ENCODE data around the gene OSBPL2. TPM values are rescaled to one million over a fixed set of nuclear protein-coding genes. Genes with fewer than 3 reads are reported as not detected.

The OSBPL2 gene
- total RNA-seq, 1 donor from 2014 or later = 25.8 TPM

DNA sequence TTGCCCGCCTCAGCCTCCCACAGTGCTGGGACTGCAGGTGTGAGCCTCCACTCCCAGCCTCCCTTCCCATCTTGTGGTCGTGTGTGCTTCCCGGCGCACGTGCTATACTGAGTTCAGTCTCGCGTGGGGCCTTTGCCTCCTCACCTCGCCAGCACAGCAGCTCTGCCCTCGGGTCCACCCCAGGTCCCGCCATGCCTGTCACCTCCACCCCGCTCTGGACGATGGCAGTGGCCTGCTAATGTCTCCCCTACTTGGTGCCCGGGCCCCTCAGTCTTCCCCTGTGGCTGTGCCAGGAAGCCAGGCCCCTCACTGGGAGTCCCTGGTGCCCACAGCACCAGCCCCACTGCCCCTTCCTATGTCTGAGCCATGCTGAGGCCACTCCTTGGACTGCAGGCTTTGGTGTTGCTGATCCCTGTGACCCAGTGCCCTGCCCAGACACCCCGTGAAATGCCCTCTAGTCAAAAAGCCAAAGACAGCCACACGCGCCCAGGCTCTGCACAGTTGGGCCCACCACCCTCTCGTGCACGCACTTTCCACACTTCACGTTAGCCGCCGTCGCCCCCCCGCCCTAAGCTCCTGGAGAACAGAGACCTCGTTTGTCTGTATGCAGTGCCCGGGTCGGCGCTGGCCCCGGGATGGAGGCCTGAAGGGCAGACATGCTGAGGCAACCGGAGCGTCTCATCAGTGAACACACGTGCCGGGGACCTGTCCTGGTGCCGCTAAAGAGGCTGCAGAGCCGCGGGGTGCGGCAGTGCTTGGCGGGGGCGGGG, 32.5 kb upstream of the OSBPL2 start:
- DNase-seq (ENCODE audit: extremely low read depth, low read depth, low spot score) = no peak

DNA sequence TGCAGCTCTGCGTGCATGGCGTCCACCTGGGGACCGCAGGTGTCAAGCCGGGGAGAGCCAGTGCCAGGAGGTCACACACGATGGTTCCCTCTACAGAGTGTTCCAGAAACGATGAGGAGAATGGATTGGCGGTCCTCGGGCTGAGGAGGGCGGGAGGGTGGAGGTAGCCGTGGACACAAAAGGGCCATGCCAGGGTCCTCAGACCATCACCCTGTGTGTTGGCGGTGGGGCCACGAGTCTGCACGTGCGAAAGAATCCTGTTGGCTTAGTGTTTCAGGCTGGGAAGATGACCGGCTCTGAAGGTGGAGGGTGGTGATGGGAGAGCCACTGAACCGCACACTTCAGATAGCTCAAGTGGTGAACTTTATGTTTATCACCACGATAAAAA, 31.9 kb upstream of the OSBPL2 start:
- no peak for DNase-seq (ENCODE audit: extremely low read depth, low read depth, low spot score)

DNA sequence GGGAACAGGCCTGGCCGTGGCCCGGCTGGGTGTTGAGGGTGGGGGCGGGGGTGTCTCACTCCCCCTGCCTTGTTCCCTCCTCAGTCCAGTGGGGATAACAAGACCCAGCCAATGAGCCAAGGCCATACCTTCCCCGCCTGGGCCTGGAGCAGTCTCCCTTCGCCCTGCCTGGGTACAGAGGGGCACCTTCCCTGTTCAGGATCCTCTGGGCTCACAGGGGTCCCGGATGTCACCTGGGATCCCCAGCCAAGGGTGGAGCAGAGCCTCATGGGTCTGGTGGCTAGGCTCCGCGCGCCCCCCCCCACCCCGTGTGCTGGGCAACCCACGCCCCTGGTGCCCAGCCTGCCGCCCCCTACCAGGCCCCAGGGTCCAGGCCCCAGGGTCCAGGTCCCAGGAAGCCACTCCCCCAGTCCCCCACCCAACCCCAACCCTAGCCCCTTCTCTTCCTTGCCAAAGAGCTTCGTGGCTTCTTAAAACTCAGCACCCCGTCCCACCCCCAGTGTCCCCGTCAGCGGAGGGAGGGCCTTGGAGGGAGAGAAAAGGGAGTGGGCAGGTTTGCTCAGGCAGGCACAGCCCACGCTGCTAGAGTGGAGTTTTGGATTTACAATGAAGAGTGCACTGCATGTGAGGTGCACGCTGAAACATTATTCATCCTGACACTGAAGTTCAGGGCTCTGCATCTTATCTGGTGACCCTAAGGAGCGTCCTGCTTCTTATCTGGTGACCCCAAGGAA, 30.1 kb upstream of the OSBPL2 start:
- DNase-seq (ENCODE audit: extremely low read depth, low read depth, low spot score) = no peak

DNA sequence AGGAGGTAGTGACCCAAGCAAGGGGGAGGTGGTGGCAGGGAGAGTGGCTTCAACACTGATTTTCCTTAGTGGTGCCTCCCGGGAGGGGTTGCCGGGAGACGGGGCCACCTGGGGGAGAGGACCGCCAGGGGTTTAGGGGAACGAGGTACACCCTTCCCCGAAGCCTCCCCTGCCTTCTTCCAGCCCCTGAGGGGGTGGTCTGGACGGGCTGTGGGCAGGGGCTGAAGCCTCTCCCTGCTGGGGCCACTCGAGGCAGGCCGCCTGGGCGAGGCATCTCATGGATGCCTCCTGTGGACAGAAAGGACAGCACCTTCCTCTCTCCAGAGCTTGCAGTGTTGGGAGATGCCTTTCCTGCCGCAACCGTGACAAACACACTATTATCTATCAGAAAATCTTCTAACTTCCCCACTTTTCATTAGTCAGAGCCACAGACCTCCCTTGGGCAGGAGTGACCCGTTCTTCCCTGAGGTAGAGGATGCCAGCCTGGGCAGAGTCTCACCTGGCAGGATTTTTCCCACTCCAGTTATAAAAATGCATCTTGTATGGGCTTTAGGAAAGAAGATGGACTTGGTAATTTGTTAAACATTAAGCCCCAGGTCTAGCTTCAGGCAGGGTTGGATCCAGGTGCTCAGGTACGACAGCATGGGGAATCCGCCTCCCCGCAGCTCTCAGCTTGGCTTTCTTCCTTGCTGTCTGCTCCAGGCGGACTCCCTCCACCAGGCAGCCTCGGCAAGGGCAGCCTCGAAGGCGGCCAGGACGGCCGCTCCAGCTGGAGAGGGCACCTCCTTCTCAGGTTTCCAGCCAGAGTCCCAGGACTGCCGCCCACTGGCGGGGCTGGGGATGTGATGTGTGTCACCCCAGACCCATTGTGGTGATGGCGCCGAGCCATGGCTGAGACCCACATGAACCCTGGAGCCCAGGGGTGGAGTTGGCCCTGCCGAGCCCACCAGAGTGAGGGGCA, 29.2 kb upstream of the OSBPL2 start:
- DNase-seq (ENCODE audit: extremely low read depth, low read depth, low spot score) = no peak

DNA sequence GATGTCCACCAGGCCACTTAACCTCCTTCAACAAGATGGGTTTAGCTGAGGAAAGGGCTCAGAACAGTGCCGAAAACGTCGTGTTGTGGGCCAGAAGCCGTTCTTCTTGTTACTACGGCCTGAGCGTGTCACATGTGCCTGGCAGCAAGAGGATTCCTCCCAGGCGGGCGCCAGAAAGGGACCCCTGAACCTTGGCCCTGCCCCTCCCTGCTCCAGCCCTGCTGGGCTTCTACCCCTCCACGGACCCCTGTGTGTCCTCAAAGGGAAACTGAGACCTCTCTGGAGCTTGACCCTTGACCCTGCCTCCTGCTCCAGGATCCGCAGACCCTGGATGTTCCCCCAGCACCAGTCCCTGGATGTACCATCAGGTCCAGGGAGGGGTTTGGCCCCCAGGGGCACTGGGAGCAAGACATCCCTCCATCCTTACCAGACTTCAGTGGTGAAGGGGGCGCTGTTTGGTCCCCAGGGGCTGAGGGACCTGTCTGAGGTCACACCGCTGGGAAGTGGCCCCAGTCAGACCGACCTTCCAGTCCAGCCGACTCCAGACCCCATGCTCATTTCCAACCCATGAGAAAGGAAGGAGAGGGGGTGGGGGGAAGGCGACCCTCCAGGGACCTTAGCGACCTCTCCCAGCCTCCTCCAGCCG, 28.3 kb upstream of the OSBPL2 start:
- DNase-seq (ENCODE audit: extremely low read depth, low read depth, low spot score) = no peak

DNA sequence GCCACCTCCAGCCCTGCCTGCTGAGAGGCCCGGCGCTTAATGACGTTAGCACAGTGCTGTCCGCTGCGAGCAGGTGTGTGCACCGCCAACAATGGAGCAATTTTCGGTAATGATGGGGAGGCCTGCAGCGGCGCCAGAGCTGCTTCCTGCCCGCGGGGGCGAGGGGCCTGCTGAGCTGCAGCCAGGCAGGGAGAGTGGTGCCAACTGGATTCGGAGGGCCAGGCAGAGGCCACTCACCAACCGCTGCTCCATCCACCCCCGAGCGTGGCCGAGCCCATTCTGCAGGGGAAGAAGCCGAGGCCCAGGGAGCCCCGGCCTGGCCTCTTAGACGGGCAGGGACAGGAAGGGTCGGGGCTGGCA, 27.8 kb upstream of the OSBPL2 start:
- DNase-seq (ENCODE audit: extremely low read depth, low read depth, low spot score) = no peak

DNA sequence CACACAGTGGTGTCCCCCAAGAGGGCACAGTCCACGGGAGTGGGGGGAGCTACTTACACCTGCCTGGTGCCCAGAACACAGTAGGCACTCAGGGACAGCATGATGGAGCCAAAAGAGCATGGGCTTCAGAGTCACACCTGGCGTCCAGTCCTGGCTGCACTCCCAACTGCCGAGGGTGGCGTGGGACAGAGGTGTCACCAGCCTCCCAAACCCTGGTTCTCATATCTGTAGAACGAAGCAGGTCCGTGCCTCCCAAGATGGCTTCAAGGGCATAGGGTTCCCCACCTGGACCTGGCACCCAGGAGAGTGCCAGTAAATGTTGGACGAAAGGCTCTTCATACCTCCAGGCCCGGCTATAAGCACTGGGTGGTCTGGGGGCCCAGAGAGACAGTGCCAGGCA, 27.1 kb upstream of the OSBPL2 start:
- no peak for DNase-seq (ENCODE audit: extremely low read depth, low read depth, low spot score)

DNA sequence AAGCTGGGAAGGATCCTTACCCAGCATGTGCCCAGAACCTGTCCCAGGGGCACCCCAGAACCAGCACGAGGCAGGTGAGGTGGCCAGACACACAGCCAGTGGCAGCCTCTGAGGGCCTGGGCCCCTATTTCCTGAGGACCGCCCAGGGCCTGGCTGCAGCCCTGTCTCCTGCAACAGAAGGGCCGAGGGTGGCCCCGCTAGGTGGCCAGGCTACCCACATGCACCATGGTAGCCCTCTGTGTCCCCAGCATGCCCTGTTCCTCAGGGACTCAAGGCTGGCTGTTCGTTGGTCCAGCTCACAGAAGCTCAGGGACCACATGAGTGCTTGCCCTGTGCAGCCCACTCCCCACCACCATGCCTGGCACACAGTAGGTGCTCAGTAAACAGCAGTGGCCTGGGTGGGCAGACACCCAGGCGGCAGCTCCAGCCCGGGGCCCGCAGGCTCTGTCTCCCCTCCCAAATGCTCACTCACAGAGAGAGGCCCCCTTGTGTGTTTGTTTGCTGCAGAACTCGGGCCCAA, 26.5 kb upstream of the OSBPL2 start:
- no peak for DNase-seq (ENCODE audit: extremely low read depth, low read depth, low spot score)

DNA sequence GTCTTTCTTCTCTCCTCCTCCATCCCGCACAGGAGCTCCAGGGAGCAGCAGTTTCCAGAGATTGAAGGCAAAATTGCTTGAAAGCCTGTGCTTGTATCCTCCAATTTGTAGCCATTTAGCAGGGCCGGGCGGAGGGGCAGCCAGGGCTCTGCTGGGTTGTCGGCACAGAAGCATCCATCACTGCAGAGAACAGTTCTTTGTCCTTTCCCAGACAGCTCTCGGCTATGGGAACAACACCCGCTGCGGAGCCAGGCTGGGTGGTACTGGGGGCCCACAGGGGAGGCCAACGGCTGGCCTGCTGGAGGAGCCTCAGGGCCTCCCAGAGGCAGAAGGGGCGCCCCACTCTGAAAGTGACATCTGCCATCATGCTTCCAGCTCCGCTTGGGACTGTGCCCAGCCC, 26.0 kb upstream of the OSBPL2 start:
- no peak for DNase-seq (ENCODE audit: extremely low read depth, low read depth, low spot score)

DNA sequence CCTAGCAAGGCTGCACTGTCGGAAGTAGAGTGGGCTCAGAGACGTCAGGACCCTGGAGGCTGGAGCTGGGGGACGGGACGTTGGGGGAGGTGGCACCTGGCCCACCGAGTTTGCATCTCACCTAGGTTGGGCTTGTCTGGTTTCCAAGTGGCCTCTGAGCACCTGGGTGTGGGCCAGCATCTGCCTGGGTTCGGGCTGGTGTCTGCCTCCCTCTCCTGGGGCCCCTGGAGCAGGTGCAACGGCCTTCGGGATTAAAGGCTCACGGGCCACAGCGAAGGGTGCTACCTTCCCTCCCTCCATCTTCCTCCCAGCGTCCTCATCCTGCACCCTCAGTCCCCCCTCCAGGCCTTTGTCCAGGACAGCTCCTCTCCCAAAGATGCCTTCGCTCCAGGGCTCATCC, 24.3 kb upstream of the OSBPL2 start:
- no peak for DNase-seq (ENCODE audit: extremely low read depth, low read depth, low spot score)

DNA sequence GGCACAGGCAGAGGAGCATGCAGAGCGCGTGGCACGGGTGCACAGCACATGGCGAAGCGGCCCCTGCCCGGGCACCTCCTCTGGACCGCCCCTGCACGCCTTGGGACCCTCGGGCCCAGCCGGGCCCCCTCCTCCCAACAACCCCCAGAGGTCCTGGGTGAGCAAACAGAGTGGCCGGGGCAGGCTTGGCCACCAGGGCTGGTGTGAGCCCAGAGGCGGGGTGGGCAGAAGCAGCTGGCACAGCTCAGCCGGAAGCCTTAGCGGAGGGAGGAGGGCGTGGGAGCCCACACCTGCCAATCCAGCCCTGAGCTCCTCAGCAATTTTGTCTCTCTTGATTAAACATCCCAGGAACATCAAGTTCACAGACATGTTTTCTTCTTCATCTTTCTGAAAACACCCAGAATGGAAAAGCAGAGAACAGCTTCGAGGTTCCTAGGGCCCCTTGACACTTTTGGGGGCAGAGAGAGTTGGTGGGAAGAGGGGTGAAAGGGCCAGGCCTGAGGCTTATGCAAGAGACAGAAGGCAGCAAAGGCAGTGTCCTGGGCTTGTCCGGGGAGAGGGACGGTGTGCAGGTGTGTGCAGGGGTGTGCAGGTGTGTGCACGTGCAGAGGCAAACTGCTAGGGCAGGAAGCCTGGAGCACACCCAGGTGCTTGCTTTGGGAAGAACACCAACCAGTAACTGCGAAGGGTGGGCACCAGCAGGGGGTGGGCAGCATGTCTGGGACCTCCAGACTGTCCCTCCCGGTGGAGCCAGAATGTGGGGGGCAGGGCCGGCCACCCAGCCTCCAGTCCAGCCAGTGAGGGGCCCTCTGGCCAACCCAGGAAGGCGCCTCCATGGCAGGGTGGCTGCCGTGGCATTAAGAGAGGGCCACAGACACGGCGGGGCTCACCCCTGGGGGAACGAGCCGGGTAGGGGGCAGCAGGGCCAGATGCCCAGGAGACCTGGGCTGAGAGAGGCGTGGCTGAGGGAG, 23.0 kb upstream of the OSBPL2 start:
- no peak for DNase-seq (ENCODE audit: extremely low read depth, low read depth, low spot score)

DNA sequence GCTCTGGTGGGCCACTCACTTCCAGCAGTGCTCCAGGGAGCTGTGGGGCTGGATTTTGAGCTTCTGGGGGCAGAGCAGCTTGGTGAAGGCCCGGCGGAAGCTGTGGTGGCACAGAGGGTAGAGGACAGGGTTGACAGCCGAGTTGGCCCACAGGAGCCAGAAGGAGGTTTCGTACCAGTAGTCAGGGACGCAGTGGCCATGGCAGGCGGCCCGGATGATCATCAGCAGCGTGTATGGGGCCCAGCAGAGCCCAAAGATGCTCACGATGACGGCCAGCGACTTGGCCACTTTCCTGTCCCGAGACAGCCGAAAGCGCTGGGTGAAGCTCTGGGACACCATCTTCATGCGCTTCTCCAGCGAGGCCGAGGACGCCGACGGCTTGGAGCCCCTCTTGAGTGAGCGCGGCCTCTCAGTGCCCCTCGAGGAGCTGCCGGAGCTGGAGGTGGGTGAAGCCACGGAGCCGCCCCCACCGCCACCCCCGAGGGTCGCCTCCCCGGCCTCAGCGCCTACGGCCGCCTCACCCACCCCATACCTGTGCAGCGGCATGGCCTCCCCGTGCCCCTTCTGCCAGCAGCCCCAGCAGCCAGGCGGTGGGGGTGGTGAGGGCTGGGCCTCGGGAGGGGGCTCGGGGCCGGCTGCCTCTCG, 22.2 kb upstream of the OSBPL2 start:
- no peak for DNase-seq (ENCODE audit: extremely low read depth, low read depth, low spot score)

DNA sequence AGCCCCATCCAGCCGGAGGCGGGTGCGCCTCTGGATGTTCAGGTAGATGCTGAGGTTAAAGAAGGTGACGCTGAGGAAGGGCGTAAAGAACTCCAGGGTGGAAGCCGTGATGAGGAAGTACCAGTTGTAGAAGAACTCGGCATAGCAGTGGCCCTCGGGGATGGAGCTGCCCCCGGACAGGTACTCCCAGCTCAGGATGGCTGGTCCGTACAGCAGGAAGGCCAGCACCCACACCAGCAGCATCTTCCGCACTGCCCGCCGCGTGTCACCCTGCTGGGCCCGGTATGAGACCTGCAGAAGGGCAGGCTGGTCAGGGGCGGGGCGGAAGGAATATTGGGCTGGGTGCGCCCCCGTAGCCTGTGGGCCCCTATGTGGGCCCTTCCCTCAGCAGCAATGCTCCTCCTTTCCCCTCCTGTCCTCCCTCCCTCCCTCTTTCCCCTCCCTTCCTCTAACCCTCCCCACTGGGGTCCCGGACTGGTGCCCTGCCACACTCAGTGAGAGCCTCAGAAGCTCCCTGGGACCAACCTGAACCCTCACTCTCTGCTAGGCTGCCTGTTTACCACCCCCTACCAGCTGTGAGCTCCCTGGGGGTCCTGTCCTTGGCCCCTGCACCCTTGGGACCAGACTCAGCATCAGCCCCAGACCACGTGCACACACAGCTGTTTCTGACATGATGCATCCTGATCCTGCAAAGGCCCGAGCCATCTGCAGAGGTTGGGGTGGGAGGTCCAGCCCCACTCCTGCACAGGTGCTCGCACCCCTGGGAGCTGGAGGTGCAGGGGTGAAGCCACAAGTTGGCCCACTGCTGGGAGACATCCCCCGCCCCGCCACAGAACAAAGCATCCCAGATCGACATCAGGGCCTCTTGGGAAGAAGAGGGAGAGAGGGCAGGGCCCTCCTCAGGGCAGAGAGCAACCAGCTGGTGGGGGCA, 21.4 kb upstream of the OSBPL2 start:
- no peak for DNase-seq (ENCODE audit: extremely low read depth, low read depth, low spot score)

DNA sequence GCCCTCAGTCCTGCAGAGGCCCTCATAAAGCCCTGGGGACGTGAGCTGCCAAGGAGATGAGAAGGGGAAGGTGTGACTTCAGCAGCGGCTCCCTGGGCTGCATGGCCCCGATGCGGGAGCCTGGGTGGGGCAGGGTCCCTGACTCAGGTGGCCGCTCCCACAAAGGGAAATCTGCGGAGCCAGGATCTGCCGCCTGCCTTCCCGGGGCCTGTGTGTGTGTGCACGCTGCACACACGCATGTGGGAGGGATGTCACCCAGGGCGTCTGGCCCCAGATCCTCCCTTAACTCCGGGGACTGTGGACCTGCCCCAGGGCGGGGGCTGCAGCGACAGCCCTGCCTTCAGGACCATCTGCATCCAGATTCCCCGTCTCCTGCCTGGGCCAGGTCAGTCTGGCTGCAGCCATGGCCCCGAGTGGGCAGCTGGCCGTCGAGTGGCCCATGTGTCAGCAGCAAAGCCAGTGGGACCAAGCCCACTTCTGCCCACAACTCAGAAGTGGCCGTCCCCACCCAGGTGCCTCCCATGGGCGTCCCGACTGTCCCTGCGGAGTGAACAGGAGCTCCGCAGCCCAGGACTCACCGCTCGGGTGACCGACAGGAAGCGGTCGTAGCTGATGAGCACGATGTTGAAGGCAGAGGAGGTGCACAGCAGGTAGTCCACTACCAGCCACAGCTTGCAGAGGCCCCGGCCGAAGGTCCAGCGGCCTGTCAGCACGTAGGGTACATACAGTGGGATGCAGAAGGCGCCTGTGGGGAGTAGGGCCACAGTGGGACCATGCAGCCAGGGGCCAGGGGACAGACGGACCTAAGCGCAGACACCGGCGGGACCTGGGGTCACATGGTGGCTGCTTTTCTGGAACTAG, 20.2 kb upstream of the OSBPL2 start:
- no peak for DNase-seq (ENCODE audit: extremely low read depth, low read depth, low spot score)

DNA sequence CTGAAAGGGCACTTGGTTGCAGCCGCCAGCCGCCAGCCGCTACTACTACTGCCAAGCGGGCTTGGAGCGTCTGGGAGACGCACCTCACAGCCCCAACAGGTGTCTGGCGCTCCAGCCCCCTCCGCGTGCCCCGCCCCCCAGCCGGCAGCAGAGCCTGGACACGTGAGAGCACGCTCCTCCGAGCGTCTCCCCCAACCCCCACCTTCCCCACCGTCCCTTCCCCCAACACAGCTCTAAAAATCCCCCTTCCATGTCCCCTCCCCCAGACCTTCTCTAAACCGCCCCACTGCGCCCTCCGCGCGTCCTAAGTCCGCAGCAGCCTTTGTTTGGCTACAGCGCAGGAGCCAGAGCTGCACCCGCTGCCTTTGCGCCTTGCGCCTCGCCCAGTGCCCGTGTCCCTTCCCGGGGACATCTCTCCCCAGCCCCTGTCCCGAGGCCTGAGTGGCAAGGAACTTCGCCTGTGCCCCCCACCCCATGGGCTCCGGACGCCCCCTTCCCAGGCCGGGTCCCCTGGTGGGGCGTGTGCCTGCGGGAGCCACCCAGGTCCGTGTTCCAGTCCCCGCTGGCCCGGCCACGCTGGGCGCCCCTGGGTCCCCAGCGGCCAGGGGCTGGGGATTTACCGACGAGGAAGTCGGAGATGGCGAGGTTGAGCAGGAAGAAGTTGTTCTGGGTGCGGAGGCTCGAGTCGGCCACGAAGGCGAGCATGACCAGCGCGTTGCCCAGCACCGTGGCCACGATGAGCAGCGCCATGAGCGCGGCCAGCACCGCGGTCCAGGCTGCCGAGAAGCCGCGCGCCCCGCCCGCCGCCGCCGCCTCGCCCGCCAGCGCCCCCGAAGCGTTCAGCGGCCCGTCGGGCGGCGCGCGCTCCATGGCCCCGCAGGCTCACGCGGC, 19.0 kb upstream of the OSBPL2 start:
- DNase-seq (ENCODE audit: extremely low read depth, low read depth, low spot score) = no peak

All from glomerular endothelial cell (primary cell).